Stomach smooth muscle (tissue), 2 donors: ENCODE data around the gene LRRC18.

ENCODE experiments used
- H3K27ac ChIP-seq: one replicate; pipeline ENCODE4 v1.7.0; 2013; ENCODE audit warnings: mild to moderate bottlenecking, low read length, inconsistent platforms
- H3K27me3 ChIP-seq, 2 donors: one replicate each; pipeline ENCODE4 v1.7.0; 2013; ENCODE audit warnings: low read length in 2 of 2; ENCODE audit not compliant: insufficient read depth in 2 of 2, control insufficient read depth in 1 of 2
- H3K36me3 ChIP-seq, 2 donors: one replicate each; pipeline ENCODE4 v1.7.0; 2013; ENCODE audit warnings: low read length in 2 of 2; ENCODE audit not compliant: control insufficient read depth in 2 of 2, insufficient read depth in 2 of 2
- H3K4me1 ChIP-seq: one replicate; pipeline ENCODE4 v1.7.0; 2013; ENCODE audit warnings: low read length; ENCODE audit not compliant: control insufficient read depth, insufficient read depth
- H3K4me3 ChIP-seq, 2 donors: one replicate each; pipeline ENCODE4 v1.7.0; 2013; ENCODE audit warnings: low read length in 2 of 2
- H3K9ac ChIP-seq, 2 donors: one replicate each; pipeline ENCODE4 v1.7.0; 2013; ENCODE audit warnings: low read length in 2 of 2, mild to moderate bottlenecking in 1 of 2
- H3K9me3 ChIP-seq, 2 donors: one replicate each; pipeline ENCODE4 v1.7.0; 2013; ENCODE audit warnings: low read length in 2 of 2; ENCODE audit not compliant: control insufficient read depth in 2 of 2
- donor health status: healthy.
- donor health status: Pancreatic carcinoma.

The LRRC18 gene

GRCh38 chr10:48970046-48970445 lies 30.4 kb upstream of the LRRC18 start:
- Histone ChIP-seq H3K4me1 (no peaks in the 10 kb centered on the region), H3K9me3 (no peaks in the 10 kb centered on the region), H3K9ac (no peak overlapping the region), H3K4me3 (no peak overlapping the region), H3K36me3 (no peaks in the 10 kb centered on the region), H3K27me3 (peaks cover 3 to 4% of the 10 kb centered on the region in 2 donors), H3K27ac (no peak overlapping the region)

DNA sequence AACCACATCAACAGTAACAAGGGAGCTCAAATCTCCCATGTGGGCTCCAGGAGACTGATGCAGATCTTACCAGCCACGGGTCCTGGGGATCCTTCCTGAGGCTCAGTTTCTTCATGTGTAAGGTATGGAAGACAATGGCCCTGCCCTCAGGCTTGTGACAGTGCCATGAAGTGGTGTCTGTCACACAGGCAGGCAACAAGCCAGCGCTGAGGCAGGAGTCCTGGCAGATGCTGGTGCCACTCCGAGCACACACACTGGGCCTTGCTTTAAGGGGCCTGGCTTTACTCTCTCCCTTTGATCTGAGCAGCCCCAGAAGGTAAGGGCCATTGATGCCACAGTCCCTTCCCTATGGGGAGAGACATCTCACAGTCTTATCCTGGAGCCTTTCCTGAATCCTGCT lies 28.4 kb upstream of the LRRC18 start:
- Histone ChIP-seq H3K9ac (no peak overlapping the region), H3K4me3 (no peak overlapping the region), H3K4me1 (no peaks in the 10 kb centered on the region), H3K27me3 (peaks cover 0 to 4% of the 10 kb centered on the region in 2 donors), H3K9me3 (no peaks in the 10 kb centered on the region), H3K27ac (no peak overlapping the region), H3K36me3 (no peaks in the 10 kb centered on the region)

GRCh38 chr10:48965460-48965859 lies 25.8 kb upstream of the LRRC18 start:
- Histone ChIP-seq H3K4me3 (no peak overlapping the region), H3K36me3 (no peaks in the 10 kb centered on the region), H3K9me3 (no peaks in the 10 kb centered on the region), H3K27ac (no peak overlapping the region), H3K9ac (no peak overlapping the region), H3K27me3 (peaks cover 0 to 4% of the 10 kb centered on the region in 2 donors), H3K4me1 (no peaks in the 10 kb centered on the region)

- no peak overlapping the region for H3K27ac ChIP-seq
- H3K36me3 ChIP-seq = no peaks in the 10 kb centered on the region
- no peaks in the 10 kb centered on the region for H3K9me3 ChIP-seq
These were observed 24.4 kb upstream of the LRRC18 start for GRCh38 chr10:48964038-48964437.

DNA sequence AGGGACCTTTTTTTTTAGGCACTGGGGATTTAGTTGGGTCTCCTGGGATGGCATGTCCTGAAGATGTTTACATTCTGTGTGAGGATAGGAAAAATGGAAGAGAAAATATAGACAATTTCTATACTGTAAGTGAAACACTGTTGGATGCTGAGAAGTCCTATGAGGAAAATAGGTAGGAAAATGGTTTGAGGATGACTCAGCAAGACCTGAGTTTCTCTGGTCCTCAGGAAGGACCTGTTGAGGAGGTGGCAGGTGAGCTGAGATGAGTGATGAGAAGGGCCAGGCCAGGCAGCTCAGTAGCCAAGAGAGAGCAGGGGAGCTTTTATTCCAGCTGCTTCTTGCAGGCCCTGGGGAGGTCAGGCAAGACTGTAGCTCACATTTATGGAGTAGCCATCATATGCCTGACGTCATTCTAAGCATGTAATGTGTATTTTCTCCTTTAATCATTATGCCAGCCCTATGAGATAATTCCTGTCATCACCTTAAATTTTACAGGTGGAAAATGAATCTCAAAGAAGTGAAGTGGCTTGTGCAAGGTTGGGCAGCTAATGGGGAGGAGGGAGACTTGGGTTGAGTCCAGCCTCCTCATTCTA lies 19.1 kb upstream of the LRRC18 start:
- Histone ChIP-seq H3K27ac (no peak overlapping the region), H3K27me3 (no peaks in the 10 kb centered on the region), H3K9me3 (no peaks in the 10 kb centered on the region), H3K4me3 (no peak overlapping the region), H3K9ac (no peak overlapping the region), H3K4me1 (no peaks in the 10 kb centered on the region), H3K36me3 (no peaks in the 10 kb centered on the region)

More at GRCh38 chr10:48964038-48964437, 24.4 kb upstream of the LRRC18 start:
- Histone ChIP-seq H3K27me3 (peaks cover 0 to 4% of the 10 kb centered on the region in 2 donors), H3K4me1 (no peaks in the 10 kb centered on the region), H3K9ac (no peak overlapping the region), H3K4me3 (no peak overlapping the region)

GRCh38 chr10:48957361-48958151 lies 17.9 kb upstream of the LRRC18 start:
- H3K9ac ChIP-seq = no peak overlapping the region
- no peaks in the 10 kb centered on the region for H3K36me3 ChIP-seq
- H3K27ac ChIP-seq = no peak overlapping the region
- H3K4me1 ChIP-seq = no peaks in the 10 kb centered on the region
- no peak overlapping the region for H3K4me3 ChIP-seq
- H3K27me3 ChIP-seq = no peaks in the 10 kb centered on the region
- no peaks in the 10 kb centered on the region for H3K9me3 ChIP-seq

- no peaks in the 10 kb centered on the region for H3K4me1 ChIP-seq
- H3K36me3 ChIP-seq = no peaks in the 10 kb centered on the region
- H3K9ac ChIP-seq = no peak overlapping the region
- peaks cover 0 to 3% of the 10 kb centered on the region in 2 donors for H3K27me3 ChIP-seq
- no peak overlapping the region for H3K4me3 ChIP-seq
- H3K27ac ChIP-seq = no peak overlapping the region
- no peaks in the 10 kb centered on the region for H3K9me3 ChIP-seq
These were observed 12.1 kb upstream of the LRRC18 start for GRCh38 chr10:48951707-48952106.

DNA sequence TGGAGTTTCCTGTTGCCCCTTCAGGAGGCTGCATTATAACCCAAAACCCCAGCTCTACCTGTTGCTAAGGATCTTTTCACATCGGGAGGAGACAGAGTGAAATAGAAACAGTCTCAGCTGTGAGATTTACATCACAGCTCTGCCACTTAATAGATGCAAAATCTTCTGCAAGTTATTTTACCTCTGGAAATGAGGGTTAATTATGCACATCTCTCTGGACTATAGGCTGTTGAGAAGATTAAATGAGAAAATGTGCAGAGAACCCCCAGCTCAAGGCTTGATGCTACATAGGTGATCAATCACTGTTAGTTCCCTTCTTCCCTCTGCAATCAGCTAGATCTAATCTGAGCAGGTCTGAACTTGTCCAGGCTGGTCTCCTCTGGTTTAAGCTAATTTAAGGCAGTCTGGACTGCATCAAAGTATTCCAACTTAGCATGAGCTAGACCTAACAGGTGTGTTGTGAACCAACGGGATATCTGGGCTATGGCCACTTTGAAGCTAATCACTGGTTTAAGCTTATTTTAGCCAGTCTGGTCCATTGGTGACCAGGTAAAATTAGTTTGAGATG lies 8.9 kb upstream of the LRRC18 start:
- H3K4me3 ChIP-seq = no peak overlapping the region
- no peak overlapping the region for H3K9ac ChIP-seq
- H3K36me3 ChIP-seq = no peaks in the 10 kb centered on the region
- no peaks in the 10 kb centered on the region for H3K4me1 ChIP-seq
- H3K27me3 ChIP-seq = peaks cover 0 to 3% of the 10 kb centered on the region in 2 donors
- H3K9me3 ChIP-seq = no peaks in the 10 kb centered on the region
- no peak overlapping the region for H3K27ac ChIP-seq

DNA sequence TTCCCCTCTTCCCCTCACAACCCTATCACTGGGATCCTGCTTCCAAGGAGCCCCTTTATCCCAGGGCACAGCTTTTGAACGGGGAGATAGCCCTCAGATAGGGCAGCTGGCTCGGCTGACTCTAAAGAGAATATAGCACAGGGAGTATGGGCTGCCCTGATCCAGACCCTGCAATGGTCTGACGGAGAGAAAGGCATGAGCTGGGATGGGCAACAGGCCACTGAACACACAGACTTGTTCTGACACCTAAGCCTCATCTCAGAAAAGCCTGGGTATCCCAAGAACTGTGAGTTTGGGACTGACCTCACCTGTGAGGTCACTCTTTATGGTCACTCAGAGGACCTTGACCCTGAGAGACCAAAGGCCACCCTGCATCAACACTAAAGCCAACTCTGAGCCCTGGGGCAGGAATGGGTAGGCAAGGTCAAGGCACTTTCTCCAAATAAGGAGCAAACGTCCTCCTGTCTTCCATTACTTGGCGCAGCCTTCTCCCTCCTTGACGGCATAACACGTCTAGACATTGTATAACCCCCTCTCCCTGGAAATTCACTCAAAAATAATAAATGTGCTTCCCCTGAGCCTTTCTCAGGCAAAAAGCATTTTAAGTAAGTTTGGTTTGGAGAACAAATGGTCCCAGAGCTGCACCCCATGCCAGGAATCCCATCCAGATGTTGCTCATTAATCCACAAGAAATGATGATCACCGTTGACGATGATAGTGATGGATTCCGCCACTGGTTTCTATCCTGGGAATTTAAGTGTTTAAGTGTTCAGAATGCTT lies 8.2 kb upstream of the LRRC18 start:
- H3K9me3 ChIP-seq = no peaks in the 10 kb centered on the region
- no peak overlapping the region for H3K27ac ChIP-seq
- no peak overlapping the region for H3K9ac ChIP-seq

DNA sequence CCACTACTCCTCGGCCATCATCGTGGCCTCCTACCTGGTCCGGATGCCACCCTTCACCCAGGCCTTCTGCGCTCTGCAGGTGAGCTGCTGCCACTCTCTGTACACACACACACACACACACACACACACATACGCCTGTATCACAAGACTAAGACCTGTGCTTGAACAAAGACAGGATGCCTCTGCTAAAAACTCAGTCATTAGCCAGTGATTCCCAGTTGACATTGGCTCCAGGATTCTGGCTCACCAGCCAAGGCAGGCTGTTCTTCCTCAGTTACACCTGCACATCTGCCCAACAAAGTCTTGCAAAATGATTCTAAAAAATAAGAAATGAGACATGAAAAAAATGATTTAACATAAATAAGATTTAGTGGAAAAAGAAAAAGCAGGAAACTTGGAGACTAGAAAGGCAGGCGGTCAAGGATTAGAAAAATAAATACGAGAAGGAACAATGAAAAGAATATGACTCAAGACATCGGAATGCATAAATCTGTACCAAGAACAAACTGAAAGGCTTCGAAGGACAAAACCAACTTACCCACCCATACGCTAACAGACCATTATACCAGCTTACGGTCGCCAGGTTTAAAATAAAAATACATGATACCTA lies 7.4 kb upstream of the LRRC18 start:
- Histone ChIP-seq H3K4me1 (no peaks in the 10 kb centered on the region), H3K27ac (no peak overlapping the region), H3K9ac (no peak overlapping the region), H3K4me3 (no peak overlapping the region), H3K36me3 (no peaks in the 10 kb centered on the region), H3K9me3 (no peaks in the 10 kb centered on the region), H3K27me3 (peaks cover 0 to 3% of the 10 kb centered on the region in 2 donors)

More for the DNA sequence above, 8.2 kb upstream of the LRRC18 start:
- peaks cover 0 to 3% of the 10 kb centered on the region in 2 donors for H3K27me3 ChIP-seq
- H3K4me1 ChIP-seq = no peaks in the 10 kb centered on the region
- no peaks in the 10 kb centered on the region for H3K36me3 ChIP-seq
- H3K4me3 ChIP-seq = no peak overlapping the region
